Subcutaneous abdominal adipose tissue (tissue), 5 donors: ENCODE results near the gene CCDC93.

Experiments used
- H3K27ac ChIP-seq: one replicate; pipeline ENCODE4 v1.7.0; 2013; ENCODE audit warnings: low read depth, mild to moderate bottlenecking, inconsistent platforms, low read length, moderate library complexity
- H3K27me3 ChIP-seq, 5 donors: one replicate each; pipeline ENCODE4 v1.7.0; 2013; ENCODE audit warnings: low read length in 5 of 5, inconsistent platforms in 1 of 5; ENCODE audit not compliant: control insufficient read depth in 5 of 5, insufficient read depth in 4 of 5
- H3K36me3 ChIP-seq, 5 donors: one replicate each; pipeline ENCODE4 v1.7.0; 2013; ENCODE audit warnings: low read length in 5 of 5; ENCODE audit not compliant: control insufficient read depth in 5 of 5, insufficient read depth in 5 of 5
- H3K4me1 ChIP-seq, 5 donors: one replicate each; pipeline ENCODE4 v1.7.0; 2013; ENCODE audit warnings: low read length in 5 of 5, mild to moderate bottlenecking in 3 of 5, moderate library complexity in 1 of 5; ENCODE audit not compliant: control insufficient read depth in 5 of 5, insufficient read depth in 5 of 5
- H3K4me3 ChIP-seq, 5 donors: one replicate each; pipeline ENCODE4 v1.7.0; 2013; ENCODE audit warnings: low read length in 5 of 5, low read depth in 1 of 5
- H3K9ac ChIP-seq, 5 donors: one replicate each; pipeline ENCODE4 v1.7.0; 2013; ENCODE audit warnings: low read length in 5 of 5, mild to moderate bottlenecking in 4 of 5, moderate library complexity in 3 of 5
- H3K9me3 ChIP-seq, 5 donors: one replicate each; pipeline ENCODE4 v1.7.0; 2013; ENCODE audit warnings: low read length in 5 of 5; ENCODE audit not compliant: control insufficient read depth in 5 of 5
- donor health status: healthy.
- donor health status: healthy.
- donor health status: healthy.
- donor health status: healthy.
- donor health status: healthy.

The CCDC93 gene

DNA sequence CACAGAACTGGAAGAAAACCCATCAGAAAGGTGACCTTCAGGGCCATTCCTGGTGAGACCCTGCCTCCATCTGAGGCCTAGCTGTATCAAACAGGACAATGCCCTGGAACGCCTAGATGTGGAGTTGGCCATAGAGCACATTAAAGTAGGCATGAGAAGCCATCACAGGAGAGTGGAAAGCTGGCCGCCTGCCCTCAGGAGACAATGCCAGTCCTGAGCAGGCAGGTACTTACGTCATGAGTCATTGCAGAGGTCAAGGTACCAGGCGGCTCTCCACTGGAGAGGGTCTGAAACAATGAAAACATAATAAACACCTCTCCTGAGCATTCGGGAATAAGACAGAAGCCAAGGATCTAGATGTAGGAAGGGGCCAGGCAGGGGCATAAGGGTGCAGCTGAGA is 68.6 kb downstream of the CCDC93 start:
- H3K36me3 ChIP-seq, result peaks cover 41 to 97% (median 92%) of the 10 kb centered on the region in 5 donors
- H3K9me3 ChIP-seq, result no peaks in the 10 kb centered on the region
- H3K27me3 ChIP-seq, result no peaks in the 10 kb centered on the region
- H3K9ac ChIP-seq, result no peak overlapping the region
- no peak overlapping the region for H3K4me3 ChIP-seq
- H3K4me1 ChIP-seq, result peaks cover 0 to 4% (median 0%) of the 10 kb centered on the region in 5 donors
- no peak overlapping the region for H3K27ac ChIP-seq

GRCh38 chr2:117944816-117945215 is 69.1 kb downstream of the CCDC93 start:
- Histone ChIP-seq H3K27ac (no peak overlapping the region), H3K4me1 (peaks cover 0 to 4% (median 0%) of the 10 kb centered on the region in 5 donors), H3K4me3 (no peak overlapping the region), H3K9ac (no peak overlapping the region), H3K36me3 (peaks cover 43 to 97% (median 92%) of the 10 kb centered on the region in 5 donors), H3K27me3 (no peaks in the 10 kb centered on the region), H3K9me3 (no peaks in the 10 kb centered on the region)

GRCh38 chr2:117943013-117943672 is 70.7 kb downstream of the CCDC93 start:
- H3K4me3 ChIP-seq, result no peak overlapping the region
- no peaks in the 10 kb centered on the region for H3K27me3 ChIP-seq
- no peaks in the 10 kb centered on the region for H3K9me3 ChIP-seq
- H3K4me1 ChIP-seq, result no peaks in the 10 kb centered on the region
- peaks cover 41 to 99% (median 95%) of the 10 kb centered on the region in 5 donors for H3K36me3 ChIP-seq
- H3K27ac ChIP-seq, result no peak overlapping the region
- no peak overlapping the region for H3K9ac ChIP-seq

DNA sequence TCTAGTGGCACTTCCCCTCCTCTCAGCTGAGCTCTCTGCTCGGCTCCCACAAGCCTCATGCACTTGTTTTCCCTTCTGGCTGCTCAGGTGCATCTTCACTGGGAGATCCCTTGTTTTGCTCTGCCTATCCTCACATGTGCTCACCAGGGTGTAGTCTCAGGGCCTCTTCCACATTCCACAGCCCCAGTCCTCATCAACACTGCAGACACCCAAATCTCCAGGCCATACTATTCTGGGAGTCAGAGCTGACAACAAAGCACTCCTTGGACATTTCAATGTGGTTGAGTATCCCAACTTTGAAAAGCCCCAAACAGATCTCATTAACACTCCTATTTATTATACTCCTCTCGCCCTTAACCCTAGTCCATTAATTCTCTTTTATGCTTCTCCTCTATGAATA is 71.3 kb downstream of the CCDC93 start:
- Histone ChIP-seq H3K4me1 (no peaks in the 10 kb centered on the region), H3K9ac (no peak overlapping the region), H3K9me3 (no peaks in the 10 kb centered on the region), H3K36me3 (peaks cover 38 to 100% (median 97%) of the 10 kb centered on the region in 5 donors), H3K27ac (no peak overlapping the region), H3K27me3 (no peaks in the 10 kb centered on the region), H3K4me3 (no peak overlapping the region)

DNA sequence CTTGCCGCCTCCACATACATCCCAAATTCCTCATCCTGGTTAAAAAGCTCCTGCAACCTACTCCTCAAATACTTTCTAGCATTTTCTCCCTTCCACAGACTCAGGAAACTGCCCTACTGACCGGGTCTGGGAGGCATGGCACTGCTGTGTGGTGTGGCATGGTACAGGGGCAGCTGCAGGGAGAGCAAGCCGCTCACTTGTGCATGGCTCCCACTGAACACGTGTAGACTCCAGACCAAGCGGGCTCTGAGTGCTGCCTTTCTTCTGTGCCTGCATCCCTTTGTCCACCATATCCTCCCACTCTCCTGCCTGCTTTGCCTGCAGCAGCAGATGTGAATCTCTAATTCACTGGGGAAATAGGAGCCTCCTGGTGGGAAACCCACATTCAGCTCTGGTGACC is 72.2 kb downstream of the CCDC93 start:
- no peak overlapping the region for H3K9ac ChIP-seq
- H3K27ac ChIP-seq, result no peak overlapping the region
- peaks cover 0 to 5% (median 0%) of the 10 kb centered on the region in 5 donors for H3K4me1 ChIP-seq
- no peak overlapping the region for H3K4me3 ChIP-seq
- H3K27me3 ChIP-seq, result no peaks in the 10 kb centered on the region
- H3K36me3 ChIP-seq, result peaks cover 33 to 100% (median 97%) of the 10 kb centered on the region in 5 donors
- H3K9me3 ChIP-seq, result no peaks in the 10 kb centered on the region

- Histone ChIP-seq H3K27me3 (no peaks in the 10 kb centered on the region), H3K4me1 (peaks cover 0 to 5% (median 0%) of the 10 kb centered on the region in 5 donors), H3K9me3 (no peaks in the 10 kb centered on the region), H3K27ac (no peak overlapping the region), H3K36me3 (peaks cover 33 to 99% (median 94%) of the 10 kb centered on the region in 5 donors), H3K9ac (no peak overlapping the region), H3K4me3 (no peak overlapping the region)
Measured at GRCh38 chr2:117940436-117940835, 73.4 kb downstream of the CCDC93 start.

DNA sequence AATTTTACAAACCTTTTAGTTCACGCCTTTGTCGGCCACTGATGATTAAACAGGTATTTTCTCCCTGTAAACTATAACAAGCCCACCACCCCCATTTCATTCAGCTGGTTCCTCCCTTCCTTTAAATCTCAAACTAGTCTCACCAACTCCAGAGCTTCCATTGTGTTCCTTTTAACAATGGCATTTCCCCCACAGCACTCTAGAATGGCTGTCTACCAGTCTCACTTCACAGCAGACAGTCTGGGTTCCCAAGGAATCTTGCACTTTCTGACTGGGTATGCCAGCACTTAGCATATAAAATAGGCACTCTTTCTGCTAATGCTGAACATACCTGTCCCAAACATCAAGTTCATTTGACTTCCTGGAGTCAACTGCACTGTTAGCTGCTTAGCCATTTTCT is 75.3 kb downstream of the CCDC93 start:
- no peak overlapping the region for H3K9ac ChIP-seq

DNA sequence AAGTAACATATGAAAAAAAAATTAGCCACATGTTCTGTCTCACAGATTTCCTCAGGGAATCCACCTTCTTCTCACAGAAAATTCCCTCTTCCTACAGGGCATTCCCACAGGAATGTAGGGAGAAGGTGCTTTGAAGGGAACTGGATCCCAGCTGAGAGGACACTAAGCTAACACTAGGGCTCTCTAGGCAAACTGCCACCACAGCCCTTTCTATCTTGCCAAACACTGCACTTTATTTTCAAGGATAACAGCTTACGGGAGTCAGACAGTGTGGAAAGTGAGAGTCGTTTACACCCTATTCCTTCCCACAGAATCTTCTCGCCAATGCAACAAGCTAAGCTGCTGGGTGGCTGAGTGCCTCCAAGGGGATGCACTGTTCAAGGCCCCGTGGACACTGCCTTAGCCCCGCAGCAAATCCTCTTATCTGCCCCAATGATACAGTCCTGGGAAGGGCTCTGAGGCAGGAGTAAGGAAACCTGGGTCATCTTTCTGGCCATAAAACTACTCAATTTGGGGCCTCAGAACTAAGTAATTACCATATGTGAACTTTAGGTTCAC is 76.9 kb downstream of the CCDC93 start:
- Histone ChIP-seq H3K27me3 (no peaks in the 10 kb centered on the region), H3K4me1 (peaks cover 0 to 5% (median 0%) of the 10 kb centered on the region in 5 donors), H3K27ac (no peak overlapping the region), H3K9ac (peak overlapping the region in 1 of 5 donors; percentile 29), H3K36me3 (peaks cover 39 to 99% (median 95%) of the 10 kb centered on the region in 5 donors), H3K4me3 (no peak overlapping the region), H3K9me3 (no peaks in the 10 kb centered on the region)

More for the DNA sequence above, 75.3 kb downstream of the CCDC93 start:
- Histone ChIP-seq H3K9me3 (no peaks in the 10 kb centered on the region), H3K27me3 (no peaks in the 10 kb centered on the region), H3K36me3 (peaks cover 34 to 99% (median 95%) of the 10 kb centered on the region in 5 donors), H3K4me3 (no peak overlapping the region), H3K27ac (no peak overlapping the region), H3K4me1 (peaks cover 0 to 5% (median 0%) of the 10 kb centered on the region in 5 donors)

GRCh38 chr2:117935954-117936353 is 77.9 kb downstream of the CCDC93 start:
- Histone ChIP-seq H3K27me3 (no peaks in the 10 kb centered on the region), H3K27ac (no peak overlapping the region), H3K4me3 (no peak overlapping the region), H3K9me3 (no peaks in the 10 kb centered on the region), H3K4me1 (peaks cover 0 to 5% (median 0%) of the 10 kb centered on the region in 5 donors), H3K36me3 (peaks cover 41 to 99% (median 94%) of the 10 kb centered on the region in 5 donors), H3K9ac (no peak overlapping the region)

DNA sequence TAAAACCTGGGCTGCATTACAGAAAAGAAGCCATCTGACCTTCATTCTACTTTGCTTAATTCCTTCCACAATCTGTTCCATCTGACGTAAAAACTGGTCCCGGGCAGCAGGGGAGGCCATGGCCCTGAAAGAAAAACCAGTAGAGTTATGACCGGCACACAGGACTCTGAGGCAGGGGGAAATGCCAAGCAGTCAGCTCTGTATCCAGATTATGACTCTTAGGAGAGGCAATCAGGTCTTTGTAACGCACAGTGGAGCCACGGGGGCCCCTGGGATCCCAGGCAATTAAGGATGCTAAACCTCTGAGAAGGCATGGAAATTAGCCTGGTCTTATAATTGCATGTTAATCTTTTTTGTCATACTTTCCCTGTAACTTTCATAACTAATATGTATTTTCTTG is 78.4 kb downstream of the CCDC93 start:
- Histone ChIP-seq H3K9me3 (no peaks in the 10 kb centered on the region), H3K4me1 (peaks cover 0 to 5% (median 0%) of the 10 kb centered on the region in 5 donors), H3K4me3 (no peak overlapping the region), H3K27ac (no peak overlapping the region), H3K9ac (no peak overlapping the region), H3K36me3 (peaks cover 46 to 99% (median 94%) of the 10 kb centered on the region in 5 donors), H3K27me3 (no peaks in the 10 kb centered on the region)
